MM.1S (cell line): ENCODE measurements around the gene LTBP4.

ENCODE experiments used
- DNase-seq: peaks from one replicate; pipeline ENCODE4 v3.0.0-alpha.2; 2015
- H2AFZ ChIP-seq: fragments of 300-600 bp; sonication (generic); 2 replicates; pipeline ENCODE4 v1.6.0; 2016; ENCODE audit warnings: antibody characterized with exemption, low read length
- H3F3A ChIP-seq: fragments of 300-600 bp; sonication (generic); 2 replicates; pipeline ENCODE4 v1.6.1; 2016; ENCODE audit warnings: mild to moderate bottlenecking, antibody characterized with exemption, low read length, moderate library complexity, mixed read lengths; ENCODE audit not compliant: insufficient read depth
- H3K27ac ChIP-seq: fragments of 300-600 bp; sonication (generic); 2 replicates; pipeline ENCODE4 v1.5.1; 2016; ENCODE audit warnings: mild to moderate bottlenecking, low read length
- H3K27me3 ChIP-seq: fragments of 300-600 bp; sonication (generic); replicated peaks from 2 replicates; pipeline ENCODE4 v1.6.0; 2016; ENCODE audit warnings: low read length; ENCODE audit not compliant: insufficient read depth
- H3K36me3 ChIP-seq: fragments of 300-600 bp; sonication (generic); replicated peaks from 2 replicates; pipeline ENCODE4 v1.6.1; 2016; ENCODE audit warnings: mild to moderate bottlenecking, low read length, mixed read lengths; ENCODE audit not compliant: insufficient read depth
- H3K4me1 ChIP-seq: fragments of 300-600 bp; sonication (generic); 2 replicates; pipeline ENCODE4 v1.6.1; 2016; ENCODE audit warnings: low read length, mixed read lengths
- H3K4me2 ChIP-seq: fragments of 300-600 bp; sonication (generic); 2 replicates; pipeline ENCODE4 v1.6.0; 2016; ENCODE audit warnings: low read depth, low read length
- H3K4me3 ChIP-seq: fragments of 300-600 bp; sonication (generic); 2 replicates; pipeline ENCODE4 v1.5.1; 2016; ENCODE audit warnings: low read length, mixed read lengths
- H3K79me2 ChIP-seq: fragments of 300-600 bp; sonication (generic); 2 replicates; pipeline ENCODE4 v1.6.1; 2016; ENCODE audit warnings: mixed run types, low read length, mixed read lengths
- H3K9ac ChIP-seq: fragments of 300-600 bp; sonication (generic); 2 replicates; pipeline ENCODE4 v1.6.1; 2016; ENCODE audit warnings: low read length, mixed read lengths
- H3K9me2 ChIP-seq: fragments of 300-600 bp; sonication (generic); replicated peaks from 2 replicates; pipeline ENCODE4 v1.6.1; 2016; ENCODE audit warnings: mild to moderate bottlenecking, low read length, mixed read lengths; ENCODE audit not compliant: insufficient read depth
- H3K9me3 ChIP-seq: fragments of 300-600 bp; sonication (generic); replicated peaks from 2 replicates; pipeline ENCODE4 v1.6.1; 2016; ENCODE audit warnings: mild to moderate bottlenecking, low read length, mixed read lengths; ENCODE audit not compliant: insufficient read depth
- H4K20me1 ChIP-seq: fragments of 300-600 bp; sonication (generic); 2 replicates; pipeline ENCODE4 v1.6.1; 2016; ENCODE audit warnings: mild to moderate bottlenecking, low read length, moderate library complexity, mixed read lengths; ENCODE audit not compliant: insufficient read depth
- CTCF ChIP-seq: fragments of 300-600 bp; sonication (generic); IDR thresholded peaks from 2 replicates; pipeline ENCODE4 v1.5.1; 2016; ENCODE audit warnings: antibody characterized with exemption, low read length, mixed read lengths
- EZH2 ChIP-seq: fragments of 300-600 bp; sonication (generic); optimal IDR thresholded peaks from 2 replicates; pipeline ENCODE3; 2017; ENCODE audit warnings: low read depth, mild to moderate bottlenecking, antibody characterized with exemption, low read length, mixed read lengths
- EZH2phosphoT487 ChIP-seq: fragments of 300-600 bp; sonication (generic); IDR thresholded peaks from 2 replicates; pipeline ENCODE4 v1.6.1; 2018; ENCODE audit warnings: antibody characterized with exemption, low read length

The LTBP4 gene

DNA sequence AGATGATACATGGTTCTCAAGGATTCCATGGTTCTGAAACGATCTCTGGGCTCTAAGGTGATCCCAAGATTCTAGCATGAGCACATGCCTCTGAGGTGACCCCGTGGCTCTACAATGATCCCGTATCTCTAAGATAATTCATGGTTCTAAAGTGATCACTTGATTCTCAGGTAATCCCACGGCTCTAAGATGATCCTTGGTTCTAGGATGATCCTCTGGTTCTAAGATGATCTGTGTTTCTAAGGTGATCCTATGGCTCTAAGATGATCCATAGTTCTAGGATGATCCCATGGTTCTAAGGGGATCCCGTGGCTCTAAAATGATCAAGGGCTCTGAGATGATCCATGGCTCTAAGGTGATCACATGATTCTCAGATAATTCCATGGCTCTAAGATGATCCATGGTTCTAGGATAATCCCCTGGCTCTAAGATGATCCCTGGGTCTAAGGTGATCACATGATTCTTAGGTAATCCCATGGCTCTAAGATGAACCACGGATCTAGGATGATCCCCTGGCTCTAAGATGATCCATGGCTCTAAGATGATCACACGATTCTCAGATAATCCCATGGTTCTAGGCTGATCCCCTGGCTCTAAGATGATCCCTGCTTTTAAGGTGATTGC is 67.9 kb downstream of the LTBP4 start:
- Histone ChIP-seq H3K4me2 (no peak overlapping the region), H3K4me1 (no peaks in the 10 kb centered on the region), H3K4me3 (no peak overlapping the region), H3K36me3 (no peaks in the 10 kb centered on the region), H2AFZ (no peak overlapping the region), H3K9ac (no peak overlapping the region), H3K79me2 (no peaks in the 10 kb centered on the region), H3K27me3 (peaks cover under 1% of the 10 kb centered on the region; the same call in 1 of the 2 replicates), H3K27ac (no peak overlapping the region), H3F3A (no peaks in the 10 kb centered on the region), H3K9me2 (no peaks in the 10 kb centered on the region), H3K9me3 (no peaks in the 10 kb centered on the region), H4K20me1 (no peaks in the 10 kb centered on the region)
- TF ChIP-seq EZH2 (no peak), EZH2phosphoT487 (no peak), CTCF (no peak)
- no peak for DNase-seq

GRCh38 chr19:40671404-40671803 is 70.2 kb downstream of the LTBP4 start:
- no peak overlapping the region for H3K9ac ChIP-seq
- H2AFZ ChIP-seq: no peak overlapping the region
- H3K4me3 ChIP-seq: no peak overlapping the region
- H3F3A ChIP-seq: no peaks in the 10 kb centered on the region
- no peak overlapping the region for H3K27ac ChIP-seq
- H4K20me1 ChIP-seq: no peaks in the 10 kb centered on the region
- DNase-seq: no peak
- no peaks in the 10 kb centered on the region for H3K27me3 ChIP-seq
- no peaks in the 10 kb centered on the region for H3K36me3 ChIP-seq
- no peaks in the 10 kb centered on the region for H3K9me2 ChIP-seq
- H3K4me2 ChIP-seq: no peak overlapping the region
- no peaks in the 10 kb centered on the region for H3K4me1 ChIP-seq
- H3K79me2 ChIP-seq: no peaks in the 10 kb centered on the region
- no peak for TF ChIP-seq EZH2phosphoT487
- no peaks in the 10 kb centered on the region for H3K9me3 ChIP-seq

- H3K79me2 ChIP-seq: no peaks in the 10 kb centered on the region
- TF ChIP-seq EZH2 (no peak), CTCF (no peak), EZH2phosphoT487 (no peak)
- DNase-seq: no peak
- H3F3A ChIP-seq: no peaks in the 10 kb centered on the region
- no peaks in the 10 kb centered on the region for H3K9me2 ChIP-seq
- H3K36me3 ChIP-seq: no peaks in the 10 kb centered on the region
- H3K4me2 ChIP-seq: no peak overlapping the region
- H3K9me3 ChIP-seq: no peaks in the 10 kb centered on the region
- no peaks in the 10 kb centered on the region for H3K27me3 ChIP-seq
- no peak overlapping the region for H3K4me3 ChIP-seq
- no peaks in the 10 kb centered on the region for H3K4me1 ChIP-seq
- H3K9ac ChIP-seq: no peak overlapping the region
- H3K27ac ChIP-seq: no peak overlapping the region
- no peaks in the 10 kb centered on the region for H4K20me1 ChIP-seq
- no peak overlapping the region for H2AFZ ChIP-seq
These were observed 70.9 kb downstream of the LTBP4 start for GRCh38 chr19:40672038-40672437.

- DNase-seq: no peak
- no peaks in the 10 kb centered on the region for H3K36me3 ChIP-seq
- no peaks in the 10 kb centered on the region for H3K9me2 ChIP-seq
- no peaks in the 10 kb centered on the region for H4K20me1 ChIP-seq
- TF ChIP-seq CTCF: no peak
- TF ChIP-seq EZH2: no peak
- TF ChIP-seq EZH2phosphoT487: no peak
- no peak overlapping the region for H3K9ac ChIP-seq
- no peak overlapping the region for H3K4me3 ChIP-seq
- H3K27ac ChIP-seq: no peak overlapping the region
- H3K4me2 ChIP-seq: no peak overlapping the region
- no peaks in the 10 kb centered on the region for H3K9me3 ChIP-seq
- H3F3A ChIP-seq: no peaks in the 10 kb centered on the region
- no peaks in the 10 kb centered on the region for H3K4me1 ChIP-seq
- no peak overlapping the region for H2AFZ ChIP-seq
- no peaks in the 10 kb centered on the region for H3K79me2 ChIP-seq
- no peaks in the 10 kb centered on the region for H3K27me3 ChIP-seq
These were observed 71.6 kb downstream of the LTBP4 start for GRCh38 chr19:40672573-40673299.
